AG09309 (cell line): Measurements from ENCODE around the gene ZFPL1.

ENCODE experiments used
- DNase-seq: peaks from one replicate; pipeline ENCODE4 v3.0.0-alpha.2; 2010; ENCODE audit warnings: low read depth
- H3K4me3 ChIP-seq: 2 replicates; pipeline ENCODE4 v1.5.1; 2011; ENCODE audit warnings: mild to moderate bottlenecking, low read depth, low read length, moderate library complexity; ENCODE audit not compliant: control insufficient read depth
- CTCF ChIP-seq: IDR thresholded peaks from 2 replicates; pipeline ENCODE4 v1.5.1; 2011; ENCODE audit warnings: mild to moderate bottlenecking, low read depth, low read length, inconsistent platforms; ENCODE audit not compliant: insufficient read depth, control insufficient read depth; ENCODE audit errors: missing control alignments

Gene ZFPL1

GRCh38 chr11:65127473-65128181 lies 43.6 kb downstream of the ZFPL1 start:
- no peak for DNase-seq
- no peak overlapping the region for H3K4me3 ChIP-seq
- no peak for TF ChIP-seq CTCF

GRCh38 chr11:65128182-65129145 lies 44.4 kb downstream of the ZFPL1 start:
- DNase-seq: no peak
- no peak overlapping the region for H3K4me3 ChIP-seq
- no peak for TF ChIP-seq CTCF

DNA sequence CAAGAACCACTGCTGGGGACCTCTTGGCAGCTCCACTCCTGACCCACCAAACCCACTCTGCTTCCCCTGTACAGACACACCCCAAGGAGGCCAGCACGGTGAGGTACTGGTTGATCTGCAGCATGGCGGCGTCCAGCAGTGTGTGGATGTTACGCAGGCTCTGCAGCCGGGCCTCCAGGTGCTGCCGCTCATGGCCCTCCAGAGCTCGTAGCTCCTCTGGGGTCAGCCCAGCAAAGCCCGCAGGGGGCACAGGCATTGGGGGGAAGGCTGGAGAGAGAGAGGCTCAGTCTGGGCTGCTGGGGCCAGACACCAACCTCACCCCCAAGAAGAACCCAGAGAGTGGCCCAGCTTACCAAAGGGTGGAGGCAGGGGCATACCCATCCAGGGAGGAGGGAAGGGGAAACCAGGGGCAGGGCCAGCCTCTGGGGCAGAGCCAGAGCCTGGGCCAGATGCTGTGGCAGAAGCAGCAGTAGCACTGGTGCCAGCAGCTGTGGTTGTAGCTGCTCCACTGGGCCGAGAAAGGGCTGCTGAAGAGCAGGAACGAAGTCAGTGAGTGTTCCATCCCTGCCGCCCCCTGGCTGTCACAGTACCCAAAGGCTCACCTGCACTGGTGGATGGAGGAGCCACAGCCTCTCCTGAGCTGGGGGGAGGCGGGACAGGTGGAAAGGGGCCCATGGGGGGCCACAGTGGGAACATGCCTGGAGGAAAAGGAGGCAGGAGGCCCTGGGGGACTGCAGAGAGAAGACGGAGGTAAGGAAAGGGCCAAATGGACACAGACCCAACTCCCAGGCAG lies 45.8 kb downstream of the ZFPL1 start:
- no peak overlapping the region for H3K4me3 ChIP-seq
- no peak for TF ChIP-seq CTCF
- DNase-seq: no peak

GRCh38 chr11:65130631-65131416 lies 46.8 kb downstream of the ZFPL1 start:
- no peak overlapping the region for H3K4me3 ChIP-seq
- DNase-seq: no peak
- TF ChIP-seq CTCF: no peak

DNA sequence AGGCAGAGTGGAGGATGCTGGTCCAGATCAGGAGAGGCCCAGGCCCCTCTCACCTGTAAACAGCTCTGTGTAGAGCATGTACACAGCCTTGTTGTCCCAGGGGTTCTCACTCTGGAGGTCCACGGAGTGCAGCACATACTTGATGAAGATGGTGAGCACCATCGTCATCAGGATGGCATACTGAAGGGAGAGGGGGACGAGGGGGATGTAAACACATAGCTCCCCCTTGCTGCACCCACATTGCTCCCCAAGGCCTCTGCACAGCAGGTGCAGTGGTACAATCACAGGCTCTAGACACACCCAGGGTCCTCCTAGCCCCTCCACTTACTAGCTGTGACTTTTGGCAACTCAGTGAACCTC lies 47.4 kb downstream of the ZFPL1 start:
- no peak overlapping the region for H3K4me3 ChIP-seq
- no peak for DNase-seq
- TF ChIP-seq CTCF: no peak

DNA sequence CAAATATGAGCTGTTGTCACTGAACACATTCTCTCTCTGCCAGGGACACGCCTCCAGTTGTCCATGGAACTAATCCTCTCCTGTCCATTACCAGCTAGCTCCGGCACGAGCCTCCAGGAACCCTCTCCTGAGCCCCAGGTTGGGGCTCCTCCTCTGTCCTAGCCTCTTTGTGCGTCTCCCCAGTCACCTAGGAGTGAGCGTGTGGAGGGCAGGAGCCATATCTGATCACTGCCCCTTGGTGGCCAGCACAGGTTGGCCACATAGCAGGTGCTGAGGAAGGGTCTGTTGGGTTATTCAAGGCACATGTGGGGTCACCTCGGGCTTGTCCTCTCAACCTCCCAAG lies 47.8 kb downstream of the ZFPL1 start:
- TF ChIP-seq CTCF: no peak
- no peak for DNase-seq
- no peak overlapping the region for H3K4me3 ChIP-seq
